Type B pancreatic cell (in vitro differentiated cells): ENCODE results near the gene MEMO1. TPM values are rescaled to one million over a fixed set of nuclear protein-coding genes. Genes with fewer than 3 reads are reported as not detected.
A peak's percentile ranks its signal among the peaks of the same experiment; 100 is the strongest.

Source experiments
- DNase-seq: peaks from one replicate; pipeline ENCODE4 v3.0.0; 2021; ENCODE audit warnings: mixed read lengths; ENCODE audit not compliant: unreplicated experiment; ENCODE audit errors: extremely low spot score
- H3K27ac Mint-ChIP-seq: 2 replicates; pipeline ENCODE4 v1.8.0; 2021; ENCODE audit warnings: mild to moderate bottlenecking, mixed read lengths
- H3K27me3 Mint-ChIP-seq: 2 replicates; pipeline ENCODE4 v1.8.0; 2021; ENCODE audit warnings: mixed read lengths
- H3K36me3 Mint-ChIP-seq: 2 replicates; pipeline ENCODE4 v1.8.0; 2021; ENCODE audit warnings: mixed read lengths
- H3K4me1 Mint-ChIP-seq: one replicate; pipeline ENCODE4 v1.8.0; 2021; ENCODE audit warnings: mixed read lengths; ENCODE audit not compliant: unreplicated experiment
- H3K4me3 Mint-ChIP-seq: 2 replicates; pipeline ENCODE4 v1.8.0; 2021; ENCODE audit warnings: mild to moderate bottlenecking, mixed read lengths
- H3K9me3 Mint-ChIP-seq: 2 replicates; pipeline ENCODE4 v1.8.0; 2021; ENCODE audit warnings: mixed read lengths
- total RNA-seq: library from RNA; stranded (reverse); gene quantifications from 2 replicates; pipeline ENCODE4 v1.2.1, GENCODE V29; 2021; ENCODE audit warnings: low replicate concordance
- TF ChIP-seq, protein P1 (sequence below): fragments of 200-600 bp; sonication (generic); conservative IDR thresholded peaks from 2 replicates; pipeline ENCODE4 v1.5.0; 2021; ENCODE audit warnings: antibody characterized with exemption, mild to moderate bottlenecking

Gene MEMO1
- total RNA-seq, 1 donor from 2014 or later, result 48.5 TPM

DNA sequence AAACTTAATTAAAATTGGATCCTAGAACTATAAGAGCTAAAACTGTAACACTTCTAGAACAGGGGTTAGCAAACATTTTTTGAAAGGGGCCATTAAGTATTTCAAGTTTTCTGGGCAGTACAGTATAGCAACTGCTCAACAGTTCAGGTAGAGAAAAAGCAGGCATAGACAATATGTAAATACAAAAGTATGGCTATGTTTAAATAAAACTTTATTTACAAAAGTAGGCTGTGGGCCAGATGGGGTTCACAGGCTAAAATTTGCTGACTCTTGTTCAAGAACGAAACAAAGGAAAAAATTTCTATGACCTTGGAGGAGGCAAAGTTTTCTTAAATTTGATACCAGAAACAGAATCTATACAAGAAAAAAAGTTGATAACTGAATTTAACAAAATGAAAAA, 114.5 kb downstream of the MEMO1 start:
- DNase-seq, result no peak
- no peak overlapping the region for H3K4me3 Mint-ChIP-seq
- peaks cover 47% of the 10 kb centered on the region for H3K36me3 Mint-ChIP-seq
- H3K27ac Mint-ChIP-seq, result no peak overlapping the region
- no peaks in the 10 kb centered on the region for H3K27me3 Mint-ChIP-seq
- peaks cover 14% of the 10 kb centered on the region for H3K9me3 Mint-ChIP-seq
- TF ChIP-seq, protein P1, sequence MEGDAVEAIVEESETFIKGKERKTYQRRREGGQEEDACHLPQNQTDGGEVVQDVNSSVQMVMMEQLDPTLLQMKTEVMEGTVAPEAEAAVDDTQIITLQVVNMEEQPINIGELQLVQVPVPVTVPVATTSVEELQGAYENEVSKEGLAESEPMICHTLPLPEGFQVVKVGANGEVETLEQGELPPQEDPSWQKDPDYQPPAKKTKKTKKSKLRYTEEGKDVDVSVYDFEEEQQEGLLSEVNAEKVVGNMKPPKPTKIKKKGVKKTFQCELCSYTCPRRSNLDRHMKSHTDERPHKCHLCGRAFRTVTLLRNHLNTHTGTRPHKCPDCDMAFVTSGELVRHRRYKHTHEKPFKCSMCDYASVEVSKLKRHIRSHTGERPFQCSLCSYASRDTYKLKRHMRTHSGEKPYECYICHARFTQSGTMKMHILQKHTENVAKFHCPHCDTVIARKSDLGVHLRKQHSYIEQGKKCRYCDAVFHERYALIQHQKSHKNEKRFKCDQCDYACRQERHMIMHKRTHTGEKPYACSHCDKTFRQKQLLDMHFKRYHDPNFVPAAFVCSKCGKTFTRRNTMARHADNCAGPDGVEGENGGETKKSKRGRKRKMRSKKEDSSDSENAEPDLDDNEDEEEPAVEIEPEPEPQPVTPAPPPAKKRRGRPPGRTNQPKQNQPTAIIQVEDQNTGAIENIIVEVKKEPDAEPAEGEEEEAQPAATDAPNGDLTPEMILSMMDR, result no peak
- no peaks in the 10 kb centered on the region for H3K4me1 Mint-ChIP-seq

DNA sequence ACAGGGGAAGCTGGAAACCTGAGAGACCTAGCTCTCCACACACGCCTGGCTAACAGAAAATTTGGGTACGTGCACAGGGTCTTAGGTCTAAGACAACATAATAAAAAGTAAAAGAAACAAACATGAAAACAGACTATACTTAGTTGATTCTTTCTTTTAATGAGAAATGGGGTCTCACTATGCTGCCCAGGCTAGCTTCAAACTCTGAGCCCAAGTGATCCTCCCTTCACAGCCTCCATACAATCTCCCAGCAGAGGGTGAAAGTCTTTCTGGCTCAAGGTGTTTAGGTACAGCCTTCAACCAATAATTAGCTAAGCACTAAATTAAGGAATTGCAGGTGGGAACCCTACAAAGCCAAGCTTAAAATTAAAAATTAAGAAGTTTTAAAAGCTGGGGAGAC, 116.2 kb downstream of the MEMO1 start:
- no peaks in the 10 kb centered on the region for H3K27me3 Mint-ChIP-seq
- H3K4me3 Mint-ChIP-seq, result no peak overlapping the region
- peaks cover 14% of the 10 kb centered on the region for H3K9me3 Mint-ChIP-seq
- H3K36me3 Mint-ChIP-seq, result peaks cover 38% of the 10 kb centered on the region
- TF ChIP-seq, protein P1, result no peak
- no peak for DNase-seq
- H3K4me1 Mint-ChIP-seq, result no peaks in the 10 kb centered on the region
- H3K27ac Mint-ChIP-seq, result no peak overlapping the region

DNA sequence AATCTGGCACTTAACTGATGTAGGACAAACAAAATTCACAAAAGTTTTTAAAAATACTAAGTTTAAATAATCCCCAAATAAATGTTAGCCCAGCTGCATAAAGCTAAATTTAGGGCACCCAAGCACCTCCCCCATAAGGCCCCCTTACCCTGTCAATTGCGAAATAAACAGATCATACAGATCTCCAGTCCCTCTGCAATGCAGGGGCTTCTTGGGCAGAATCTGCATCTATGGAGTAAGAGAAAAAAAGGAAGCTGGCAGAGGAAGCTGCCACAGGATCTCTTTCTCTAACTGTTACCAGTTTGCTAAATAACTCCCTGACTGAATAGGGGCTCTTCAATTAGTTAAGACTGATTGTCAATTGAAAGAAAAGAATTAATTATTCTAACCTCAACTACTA, 117.7 kb downstream of the MEMO1 start:
- H3K4me3 Mint-ChIP-seq, result no peak overlapping the region
- no peaks in the 10 kb centered on the region for H3K4me1 Mint-ChIP-seq
- H3K9me3 Mint-ChIP-seq, result peaks cover 5% of the 10 kb centered on the region
- no peak overlapping the region for H3K27ac Mint-ChIP-seq
- H3K27me3 Mint-ChIP-seq, result no peaks in the 10 kb centered on the region
- H3K36me3 Mint-ChIP-seq, result peaks cover 24% of the 10 kb centered on the region
- TF ChIP-seq, protein P1, result no peak
- DNase-seq, result no peak

DNA sequence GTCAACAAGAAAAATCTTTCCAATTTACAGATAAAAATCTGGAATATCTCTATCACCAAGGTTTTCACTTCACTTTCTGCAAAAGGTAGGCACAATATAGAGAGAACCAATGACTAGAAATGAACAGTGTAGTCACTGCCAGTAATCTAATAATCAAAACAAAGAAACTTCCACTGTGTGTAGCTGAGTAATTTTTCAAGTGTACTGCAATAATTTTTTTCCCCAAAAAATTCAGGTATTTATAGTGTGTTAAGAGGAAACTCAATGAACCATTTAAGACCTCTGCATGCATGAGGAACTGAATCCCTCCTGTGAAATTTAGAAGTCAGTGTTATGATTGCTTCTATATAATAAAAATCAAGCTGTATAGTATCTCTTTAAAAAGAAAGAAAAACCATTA, 121.8 kb downstream of the MEMO1 start:
- Mint-ChIP-seq H3K4me1 (no peaks in the 10 kb centered on the region), H3K27me3 (no peaks in the 10 kb centered on the region), H3K9me3 (no peaks in the 10 kb centered on the region), H3K27ac (no peak overlapping the region), H3K36me3 (peaks cover 4% of the 10 kb centered on the region), H3K4me3 (no peak overlapping the region)
- no peak for DNase-seq
- TF ChIP-seq, protein P1, result no peak

DNA sequence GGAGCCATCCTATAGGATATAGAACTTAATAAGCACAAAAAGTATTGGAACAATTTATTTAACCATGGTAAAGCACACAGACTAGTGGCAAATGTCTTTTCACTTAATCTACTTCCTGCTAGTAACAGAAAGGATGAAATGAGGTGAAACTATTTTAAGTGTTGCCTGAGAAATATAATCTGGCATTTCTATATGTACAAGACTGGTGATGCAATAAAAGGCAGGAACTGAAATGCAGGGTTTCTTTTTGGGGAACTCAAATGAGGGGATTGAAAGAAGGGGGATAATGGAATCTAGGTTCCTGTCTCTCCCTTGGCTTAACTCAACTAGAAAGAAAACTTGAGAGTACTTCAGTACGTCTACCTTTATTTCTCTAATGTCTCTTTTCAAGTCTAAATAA, 122.3 kb downstream of the MEMO1 start:
- Mint-ChIP-seq H3K4me1 (no peaks in the 10 kb centered on the region), H3K36me3 (peaks cover 4% of the 10 kb centered on the region), H3K27me3 (no peaks in the 10 kb centered on the region), H3K27ac (no peak overlapping the region), H3K9me3 (no peaks in the 10 kb centered on the region), H3K4me3 (no peak overlapping the region)
- no peak for DNase-seq
- TF ChIP-seq, protein P1, result no peak

DNA sequence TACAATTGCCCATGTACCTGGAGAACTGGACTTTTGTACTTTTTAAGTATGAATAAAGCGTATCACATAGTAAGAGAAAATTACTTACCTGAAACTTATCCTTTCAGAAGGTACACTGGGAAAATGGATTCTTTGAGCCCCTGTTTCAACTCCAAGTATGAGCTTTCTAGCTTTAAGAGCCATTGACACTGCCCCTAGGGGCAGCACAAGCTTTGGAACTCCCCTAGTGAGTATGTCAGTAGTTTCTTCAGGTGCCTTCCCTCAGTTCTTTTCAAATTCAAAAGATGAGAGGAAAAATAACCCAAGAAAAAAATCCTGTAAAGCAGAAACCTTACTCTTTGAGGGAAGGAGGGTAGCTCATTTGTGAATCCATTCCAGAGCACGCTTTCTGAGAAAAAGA, 124.1 kb downstream of the MEMO1 start:
- TF ChIP-seq, protein P1, result peak; percentile 55
- no peak for DNase-seq
- Mint-ChIP-seq H3K4me1 (no peaks in the 10 kb centered on the region), H3K27ac (no peak overlapping the region), H3K9me3 (no peaks in the 10 kb centered on the region), H3K4me3 (no peak overlapping the region), H3K36me3 (peaks cover 2% of the 10 kb centered on the region), H3K27me3 (no peaks in the 10 kb centered on the region)
